GM20000 (cell line): Measurements from ENCODE around the gene CEPT1.

Experiments
- DNase-seq: peaks from one replicate; pipeline ENCODE4 v3.0.0; 2012; ENCODE audit warnings: low spot score
- CTCF ChIP-seq: IDR thresholded peaks from 2 replicates; pipeline ENCODE4 v1.5.1; 2012; ENCODE audit warnings: mild to moderate bottlenecking, control low read depth; ENCODE audit errors: extremely low read depth, missing control alignments

CEPT1 gene

GRCh38 chr1:111193712-111194480 is 53.9 kb downstream of the CEPT1 start:
- no peak for TF ChIP-seq CTCF
- DNase-seq, result no peak

- no peak for TF ChIP-seq CTCF
- DNase-seq, result no peak
Measured at GRCh38 chr1:111195002-111195684, 55.1 kb downstream of the CEPT1 start.

- TF ChIP-seq CTCF, result no peak
- no peak for DNase-seq
Measured at GRCh38 chr1:111196213-111196612, 56.2 kb downstream of the CEPT1 start.

GRCh38 chr1:111197598-111198284 is 57.7 kb downstream of the CEPT1 start:
- no peak for TF ChIP-seq CTCF
- DNase-seq, result no peak

- no peak for TF ChIP-seq CTCF
Measured at GRCh38 chr1:111198836-111199235, 58.8 kb downstream of the CEPT1 start.

GRCh38 chr1:111199329-111199728 is 59.3 kb downstream of the CEPT1 start:
- DNase-seq, result no peak
- no peak for TF ChIP-seq CTCF

More at GRCh38 chr1:111198836-111199235, 58.8 kb downstream of the CEPT1 start:
- no peak for DNase-seq
